GM08714 (cell line): Measurements from ENCODE around the gene TRIM45.
A peak's percentile ranks its signal among the peaks of the same experiment; 100 is the strongest.
"Not testable (repeated sequence)": the region's sequence is repeated elsewhere in the genome, so short reads cannot be mapped to it uniquely, and the experiment has no call there.

Experiments
- H3K4me3 ChIP-seq: fragments of 200-500 bp; sonication (Bioruptor generic); 2 replicates; pipeline ENCODE4 v1.5.1; 2014; ENCODE audit warnings: mild to moderate bottlenecking, low read length, inconsistent platforms
- ZNF274 ChIP-seq: IDR thresholded peaks from 2 replicates; pipeline ENCODE4 v1.6.1; 2012; ENCODE audit warnings: mild to moderate bottlenecking, low read depth, low read length

The TRIM45 gene

GRCh38 chr1:117120774-117121588, 568 bp downstream of the TRIM45 start:
- H3K4me3 ChIP-seq, result peak overlapping the region; percentile 51
- no peak for TF ChIP-seq ZNF274

- H3K4me3 ChIP-seq, result not testable (repeated sequence)
Observed at GRCh38 chr1:117119144-117119543, 2.4 kb downstream of the TRIM45 start.

- no peak for TF ChIP-seq ZNF274
Observed at GRCh38 chr1:117118137-117118536, 3.4 kb downstream of the TRIM45 start.

GRCh38 chr1:117117697-117118096, 3.9 kb downstream of the TRIM45 start:
- no peak overlapping the region for H3K4me3 ChIP-seq

More at GRCh38 chr1:117118137-117118536, 3.4 kb downstream of the TRIM45 start:
- no peak overlapping the region for H3K4me3 ChIP-seq

GRCh38 chr1:117116784-117117130, 4.8 kb downstream of the TRIM45 start:
- no peak for TF ChIP-seq ZNF274

More at GRCh38 chr1:117117697-117118096, 3.9 kb downstream of the TRIM45 start:
- no peak for TF ChIP-seq ZNF274

GRCh38 chr1:117116090-117116783, 5.3 kb downstream of the TRIM45 start:
- H3K4me3 ChIP-seq, result no peak overlapping the region
- TF ChIP-seq ZNF274, result no peak

More at GRCh38 chr1:117116784-117117130, 4.8 kb downstream of the TRIM45 start:
- no peak overlapping the region for H3K4me3 ChIP-seq

- no peak overlapping the region for H3K4me3 ChIP-seq
- TF ChIP-seq ZNF274, result no peak
Observed at GRCh38 chr1:117114877-117115276, 6.7 kb downstream of the TRIM45 start.

GRCh38 chr1:117113199-117113598, 8.3 kb downstream of the TRIM45 start:
- no peak for TF ChIP-seq ZNF274
- H3K4me3 ChIP-seq, result no peak overlapping the region

- no peak overlapping the region for H3K4me3 ChIP-seq
- no peak for TF ChIP-seq ZNF274
Observed at GRCh38 chr1:117112047-117112717, 9.4 kb downstream of the TRIM45 start.

GRCh38 chr1:117110774-117111173, 10.8 kb downstream of the TRIM45 start:
- no peak overlapping the region for H3K4me3 ChIP-seq
- no peak for TF ChIP-seq ZNF274

GRCh38 chr1:117107364-117107763, 14.2 kb downstream of the TRIM45 start:
- H3K4me3 ChIP-seq, result no peak overlapping the region
- TF ChIP-seq ZNF274, result no peak

- TF ChIP-seq ZNF274, result no peak
- H3K4me3 ChIP-seq, result no peak overlapping the region
Observed at GRCh38 chr1:117106478-117106877, 15.1 kb downstream of the TRIM45 start.

- H3K4me3 ChIP-seq, result no peak overlapping the region
- no peak for TF ChIP-seq ZNF274
Observed at GRCh38 chr1:117105722-117106121, 15.8 kb downstream of the TRIM45 start.

GRCh38 chr1:117104986-117105385, 16.6 kb downstream of the TRIM45 start:
- TF ChIP-seq ZNF274, result no peak
- no peak overlapping the region for H3K4me3 ChIP-seq

GRCh38 chr1:117101858-117102257, 19.7 kb downstream of the TRIM45 start:
- not testable (repeated sequence) for H3K4me3 ChIP-seq
